HepG2 (cell line): ENCODE measurements around the gene SMIM8.

Experiments used
- ATF4 ChIP-seq, 2 experiments: fragments of 450-650 bp in 1 of 2; sonication (generic) in 1 of 2; formaldehyde crosslinking; IDR thresholded peaks; 2 replicates each; pipeline versions ENCODE4 v1.5.0 to v1.8.0; 2020 to 2022; ENCODE audit warnings: mild to moderate bottlenecking in 1 of 2, missing genetic modification reagents in 1 of 2
- CHD2 ChIP-seq: IDR thresholded peaks from 2 replicates; pipeline ENCODE4 v1.6.1; 2011; ENCODE audit warnings: low read depth, low read length, improper control_type of control experiment
- CTCF ChIP-seq: sonication (generic); formaldehyde crosslinking; IDR thresholded peaks from 2 replicates; pipeline ENCODE4 v1.5.0; 2020; ENCODE audit warnings: mild to moderate bottlenecking, missing genetic modification reagents, moderate library complexity
- MAZ ChIP-seq, 2 experiments: sonication (generic) in 1 of 2; formaldehyde crosslinking in 1 of 2; IDR thresholded peaks; 2 replicates each; pipeline versions ENCODE4 v1.5.0 to v1.6.1; 2012 to 2020; ENCODE audit warnings: low read depth in 2 of 2, mild to moderate bottlenecking in 2 of 2, borderline replicate concordance in 1 of 2, improper control_type of control experiment in 1 of 2, low read length in 1 of 2, missing genetic modification reagents in 1 of 2, moderate library complexity in 1 of 2
- MTF1 ChIP-seq: sonication (generic); formaldehyde crosslinking; IDR thresholded peaks from 2 replicates; pipeline ENCODE4 v1.5.0; 2020; ENCODE audit warnings: missing genetic modification reagents
- PRDM15 ChIP-seq: sonication (generic); formaldehyde crosslinking; IDR thresholded peaks from 2 replicates; pipeline ENCODE4 v1.4.0; 2020; ENCODE audit warnings: missing genetic modification reagents
- REST ChIP-seq, 2 experiments: IDR thresholded peaks; 2 replicates each; pipeline ENCODE4 v1.6.1; 2011 to 2012; ENCODE audit warnings: low read length in 2 of 2, borderline replicate concordance in 1 of 2, low read depth in 1 of 2, mild to moderate bottlenecking in 1 of 2, moderate library complexity in 1 of 2
- SETDB1 ChIP-seq: sonication (generic); formaldehyde crosslinking; IDR thresholded peaks from 2 replicates; pipeline ENCODE4 v1.5.1; 2020; ENCODE audit warnings: missing genetic modification reagents, mild to moderate bottlenecking, borderline replicate concordance
- SP1 ChIP-seq, 2 experiments: fragments of 450-650 bp in 1 of 2; sonication (generic) in 1 of 2; formaldehyde crosslinking in 1 of 2; IDR thresholded peaks; 2 replicates each; pipeline versions ENCODE4 v1.4.0 to v1.6.1; 2016 to 2020; ENCODE audit warnings: missing genetic modification reagents in 1 of 2
- THRA ChIP-seq: sonication (generic); formaldehyde crosslinking; IDR thresholded peaks from 2 replicates; pipeline ENCODE4 v1.4.0; 2020; ENCODE audit warnings: missing genetic modification reagents, borderline replicate concordance
- ZBTB34 ChIP-seq: sonication (generic); formaldehyde crosslinking; IDR thresholded peaks from 2 replicates; pipeline ENCODE4 v1.8.0; 2022; ENCODE audit warnings: mild to moderate bottlenecking, missing genetic modification reagents
- ZNF777 ChIP-seq: sonication (generic); formaldehyde crosslinking; IDR thresholded peaks from 2 replicates; pipeline ENCODE4 v1.4.0; 2020; ENCODE audit warnings: missing genetic modification reagents

- TF ChIP-seq REST (IDR thresholded peaks at IDR 0.05; ENCODE audit: borderline replicate concordance in 1 of 2, low read depth in 1 of 2, low read length in 2 of 2): no peak
- no peak for TF ChIP-seq CHD2
- no peak for TF ChIP-seq CTCF (CRISPR knock-in tag)
- no peak for TF ChIP-seq ZBTB34 (CRISPR knock-in tag)
- no peak for TF ChIP-seq MTF1 (CRISPR knock-in tag)
- TF ChIP-seq ZNF777 (CRISPR knock-in tag): no peak
- no peak for TF ChIP-seq SP1 (IDR thresholded peaks at IDR 0.05)
- TF ChIP-seq SP1 (CRISPR knock-in tag; IDR thresholded peaks at IDR 0.05): no peak
- TF ChIP-seq MAZ (IDR thresholded peaks at IDR 0.05; ENCODE audit: borderline replicate concordance, low read depth, low read length): no peak
- TF ChIP-seq MAZ (CRISPR knock-in tag; IDR thresholded peaks at IDR 0.05; ENCODE audit: low read depth): no peak
- no peak for TF ChIP-seq PRDM15 (CRISPR knock-in tag)
- no peak for TF ChIP-seq ATF4 (CRISPR knock-in tag; IDR thresholded peaks at IDR 0.05)
- TF ChIP-seq SETDB1: no peak
- TF ChIP-seq THRA (CRISPR knock-in tag): no peak
Measured at GRCh38 chr6:87334683-87335082, 12.3 kb downstream of the SMIM8 start.
